ENCODE measurements around the gene ITIH2.

DNA sequence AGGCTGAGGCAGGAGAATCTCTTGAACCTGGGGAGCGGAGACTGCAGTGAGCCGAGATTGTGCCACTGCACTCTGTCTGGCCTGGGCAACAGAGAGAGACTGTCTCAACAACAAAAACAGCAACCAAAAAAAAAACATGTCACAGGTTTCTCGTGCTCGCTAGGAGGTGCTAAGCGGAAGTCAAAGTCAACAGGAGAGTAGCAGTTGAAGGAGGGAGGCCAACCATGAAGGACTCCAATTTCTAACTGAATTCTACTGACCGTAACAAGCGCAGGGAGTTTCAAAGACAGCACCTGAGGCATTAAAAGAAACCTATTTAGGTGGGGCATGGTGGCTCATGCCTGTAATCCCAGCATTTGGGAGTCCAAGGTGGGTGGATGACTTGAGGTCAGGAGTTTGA lies 65.3 kb downstream of the ITIH2 start:
- TF ChIP-seq POLR2A (IDR thresholded peaks at IDR 0.05; ENCODE audit: low read depth, low read length) (no peak), TAF1 (IDR thresholded peaks at IDR 0.05; ENCODE audit: borderline replicate concordance, low read depth, low read length) (no peak)

All from GM12892 (cell line).